ES-I3 (cell line): ENCODE measurements around the gene PLEK.
"Not testable (repeated sequence)": the region's sequence is repeated elsewhere in the genome, so short reads cannot be mapped to it uniquely, and the experiment has no call there.

Source experiments
- H3K36me3 ChIP-seq: 2 replicates; pipeline ENCODE4 v1.6.1; 2013; ENCODE audit warnings: mild to moderate bottlenecking, low read length, control low read depth, moderate library complexity; ENCODE audit not compliant: insufficient read depth
- H3K4me1 ChIP-seq: 2 replicates; pipeline ENCODE4 v1.6.1; 2013; ENCODE audit warnings: mild to moderate bottlenecking, control low read depth, low read length; ENCODE audit not compliant: insufficient read depth
- H3K9ac ChIP-seq: 2 replicates; pipeline ENCODE4 v1.6.1; 2013; ENCODE audit warnings: low read depth, mild to moderate bottlenecking, low read length, moderate library complexity
- H3K9me3 ChIP-seq: 2 replicates; pipeline ENCODE4 v1.6.1; 2013; ENCODE audit warnings: mild to moderate bottlenecking, low read length, moderate library complexity; ENCODE audit not compliant: control insufficient read depth, insufficient read depth

The PLEK gene

DNA sequence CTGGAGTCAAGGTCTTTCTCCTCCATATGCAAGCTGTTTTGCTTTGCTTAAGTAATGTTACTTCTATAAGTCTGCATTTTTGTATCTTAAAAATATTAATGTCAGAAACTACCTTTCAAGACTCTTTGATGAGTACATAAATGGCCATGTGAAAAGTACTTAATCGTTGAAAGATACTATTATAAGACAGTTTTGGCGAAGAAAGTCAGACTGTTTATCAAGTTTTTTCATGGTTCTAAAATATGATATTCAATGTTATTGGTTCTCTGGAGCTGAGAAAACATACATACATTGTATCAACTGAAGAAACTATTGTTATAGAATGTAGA lies 76.9 kb downstream of the PLEK start:
- H3K36me3 ChIP-seq = no peaks in the 10 kb centered on the region
- H3K9me3 ChIP-seq = no peaks in the 10 kb centered on the region
- no peak overlapping the region for H3K9ac ChIP-seq
- H3K4me1 ChIP-seq = no peaks in the 10 kb centered on the region; the same call in 1 of the 2 replicates

DNA sequence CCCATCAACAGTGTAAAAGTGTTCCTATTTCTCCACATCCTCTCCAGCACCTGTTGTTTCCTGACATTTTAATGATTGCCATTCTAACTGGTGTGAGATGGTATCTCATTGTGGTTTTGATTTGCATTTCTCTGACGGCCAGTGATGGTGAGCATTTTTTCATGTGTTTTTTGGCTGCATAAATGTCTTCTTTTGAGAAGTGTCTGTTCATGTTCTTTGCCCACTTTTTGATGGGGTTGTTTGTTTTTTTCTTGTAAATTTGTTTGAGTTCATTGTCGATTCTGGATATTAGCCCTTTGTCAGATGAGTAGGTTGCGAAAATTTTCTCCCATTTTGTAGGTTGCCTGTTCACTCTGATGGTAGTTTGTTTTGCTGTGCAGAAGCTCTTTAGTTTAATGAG lies 81.3 kb downstream of the PLEK start:
- H3K9ac ChIP-seq, H3K36me3 ChIP-seq, H3K9me3 ChIP-seq, H3K4me1 ChIP-seq: not testable (repeated sequence)
